Measurements from ENCODE around the gene BTBD9.

BTBD9 gene

DNA sequence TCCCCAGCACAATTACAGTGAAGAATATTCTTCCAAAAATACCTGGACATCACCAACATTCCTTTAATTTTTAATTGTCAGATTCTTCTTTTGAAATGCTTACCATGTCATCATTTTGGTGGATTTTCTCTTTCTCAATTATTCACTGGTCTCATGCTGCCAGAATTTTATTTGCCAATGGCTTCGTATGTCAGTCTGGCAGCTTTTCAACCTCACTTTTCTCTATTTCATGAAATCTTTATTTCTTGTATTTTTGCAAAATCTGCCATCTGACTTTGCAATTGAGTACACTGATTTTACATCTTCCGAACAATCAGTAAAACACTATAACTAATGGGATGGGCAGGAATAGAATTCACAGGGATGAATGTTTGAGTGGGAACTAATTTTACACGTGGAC lies 84.1 kb downstream of the BTBD9 start:
- no peak for DNase-seq (ENCODE audit: low read depth, low spot score)

DNA sequence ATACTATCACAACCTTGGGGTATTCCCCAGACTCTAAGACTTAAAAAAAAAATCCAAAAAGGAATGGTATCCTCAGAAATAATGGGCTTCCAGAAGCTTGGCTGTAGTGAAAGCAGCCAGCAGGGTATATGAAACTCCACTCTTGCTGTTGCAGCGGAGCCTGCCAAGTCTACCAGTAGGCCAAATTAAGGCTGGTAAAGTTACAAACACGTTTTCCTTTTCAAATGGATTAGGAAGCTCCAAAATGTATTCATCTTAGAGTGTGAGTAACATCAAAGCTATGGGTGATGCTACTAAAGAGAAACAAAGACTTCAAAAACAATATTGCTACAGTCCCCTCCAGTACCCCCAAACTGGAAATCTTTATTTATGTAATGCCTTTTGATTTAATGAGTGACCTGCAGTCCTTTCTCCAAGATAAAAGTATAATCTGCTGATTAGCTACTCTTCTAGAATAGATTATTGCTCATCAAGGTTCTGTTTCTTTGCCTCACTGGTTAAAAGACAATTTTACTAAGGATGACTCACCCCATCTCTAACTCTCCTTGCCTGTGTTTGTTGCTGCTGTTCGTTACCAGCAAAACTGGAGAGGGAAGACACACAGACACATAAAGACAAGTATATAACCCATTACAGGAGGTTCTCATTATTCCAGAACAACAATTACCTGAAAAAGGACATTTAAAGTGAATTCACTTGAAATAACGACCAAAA lies 84.9 kb downstream of the BTBD9 start:
- no peak for DNase-seq (ENCODE audit: low read depth, low spot score)

DNA sequence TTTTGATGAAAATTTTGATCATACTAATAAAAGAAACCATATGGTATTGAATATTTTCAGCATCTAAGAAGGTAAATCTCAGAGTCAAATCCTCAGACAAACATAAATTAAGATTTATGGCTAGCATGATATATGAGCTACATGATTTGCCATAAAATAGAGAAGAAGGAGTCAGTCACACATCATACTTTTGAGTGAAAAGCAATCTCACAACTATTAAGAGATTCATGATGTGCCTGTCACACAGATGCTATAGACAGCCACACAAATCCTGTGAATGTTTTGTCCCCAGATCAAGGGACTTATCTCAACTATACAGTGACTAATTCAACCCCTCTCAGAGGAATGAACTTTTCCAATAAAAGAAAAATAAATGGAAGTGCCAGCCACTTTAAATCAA lies 85.7 kb downstream of the BTBD9 start:
- DNase-seq (ENCODE audit: low read depth, low spot score): no peak

DNA sequence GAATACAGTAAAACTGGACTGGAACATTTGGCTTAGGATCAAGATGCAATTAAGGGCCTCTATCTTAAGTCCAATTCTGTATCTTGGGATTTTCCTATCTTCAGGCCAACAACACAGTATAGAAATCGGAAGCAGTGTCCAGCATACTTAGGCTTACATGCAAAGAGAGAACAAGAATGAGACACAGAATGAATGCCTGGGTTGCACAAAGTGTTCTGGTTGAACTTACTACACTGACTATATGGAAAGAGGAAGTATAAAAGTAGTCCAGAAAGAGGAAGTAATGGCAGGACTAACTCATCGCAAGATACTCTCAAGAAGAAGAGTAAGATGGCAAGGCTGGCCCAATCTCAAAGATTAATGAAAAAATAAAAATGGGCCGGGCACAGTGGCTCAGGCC lies 87.6 kb downstream of the BTBD9 start:
- no peak for DNase-seq (ENCODE audit: low read depth, low spot score)

DNA sequence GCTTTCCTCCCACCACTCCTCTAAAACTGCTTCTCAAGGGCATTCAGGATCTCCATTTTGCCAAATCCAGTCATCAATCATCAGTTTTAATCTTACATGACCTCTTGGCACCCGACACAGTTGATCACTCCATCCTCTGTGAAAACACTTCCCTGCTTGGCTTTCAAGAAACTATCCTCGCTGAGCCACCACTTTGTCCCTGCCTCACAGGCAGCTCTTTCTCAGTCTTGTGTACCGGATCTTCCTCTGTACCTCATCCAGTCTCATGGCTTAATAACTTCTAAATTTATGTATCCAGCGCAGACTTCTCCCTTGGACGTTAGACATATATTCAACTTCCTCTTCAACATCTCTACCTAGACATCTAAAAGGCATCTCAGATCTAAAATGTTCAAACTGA lies 89.9 kb downstream of the BTBD9 start:
- DNase-seq (ENCODE audit: low read depth, low spot score): no peak

DNA sequence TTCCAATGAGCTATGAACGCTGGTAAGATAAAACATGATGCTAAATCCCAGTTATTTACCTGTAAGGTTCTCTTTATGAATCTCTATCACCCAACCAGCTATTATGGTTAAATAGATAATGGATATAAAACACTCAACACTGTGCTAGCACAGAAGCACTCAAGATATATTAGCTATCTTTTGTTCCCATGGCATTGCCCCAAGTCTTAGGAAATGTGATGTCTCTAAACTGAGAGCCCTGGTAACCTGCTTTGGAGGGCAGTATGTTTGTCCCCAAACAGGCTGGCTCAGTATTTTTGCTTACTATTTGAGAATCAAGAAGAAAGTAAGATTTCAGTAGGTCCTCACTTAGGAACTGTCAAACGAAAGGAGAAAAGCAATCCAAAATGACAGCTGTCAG lies 90.5 kb downstream of the BTBD9 start:
- no peak for DNase-seq (ENCODE audit: low read depth, low spot score)

DNA sequence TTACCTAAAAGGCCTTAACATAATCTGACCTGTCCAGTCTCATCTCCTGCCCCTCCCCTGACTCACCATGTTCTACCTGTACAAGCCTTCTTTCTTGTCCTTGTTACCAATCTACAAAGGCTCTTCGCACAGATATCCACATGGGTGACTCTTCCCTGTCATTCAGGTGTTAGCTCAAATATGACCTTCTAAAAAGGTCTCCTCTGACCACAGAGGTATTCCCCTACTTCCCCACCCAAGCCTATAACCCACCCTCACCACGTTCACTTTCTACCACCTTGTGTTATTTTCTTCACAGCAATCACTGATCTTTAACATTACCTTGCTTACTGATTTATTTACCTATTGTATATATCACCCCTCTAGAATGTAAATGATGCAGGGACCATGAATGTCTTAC lies 96.7 kb downstream of the BTBD9 start:
- DNase-seq (ENCODE audit: low read depth, low spot score): no peak

DNA sequence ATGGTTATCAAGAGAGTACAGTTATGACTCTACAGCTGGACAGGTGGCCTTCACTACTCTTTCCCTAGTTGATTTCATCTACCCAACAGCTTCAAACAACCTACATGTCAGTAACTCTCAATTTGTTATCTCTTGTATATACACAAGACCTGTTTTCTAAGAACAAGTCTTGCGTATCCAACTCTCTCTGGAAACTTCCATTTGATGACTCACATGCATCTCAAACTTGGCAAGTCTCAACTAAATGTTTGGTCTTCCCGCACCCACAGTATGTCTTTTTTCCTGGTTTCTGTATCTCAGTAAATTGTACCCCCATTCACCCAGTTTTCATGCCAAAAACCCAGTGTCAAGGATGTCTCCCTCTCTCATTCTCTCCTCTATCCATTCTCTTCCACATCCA lies 97.7 kb downstream of the BTBD9 start:
- DNase-seq (ENCODE audit: low read depth, low spot score): no peak

DNA sequence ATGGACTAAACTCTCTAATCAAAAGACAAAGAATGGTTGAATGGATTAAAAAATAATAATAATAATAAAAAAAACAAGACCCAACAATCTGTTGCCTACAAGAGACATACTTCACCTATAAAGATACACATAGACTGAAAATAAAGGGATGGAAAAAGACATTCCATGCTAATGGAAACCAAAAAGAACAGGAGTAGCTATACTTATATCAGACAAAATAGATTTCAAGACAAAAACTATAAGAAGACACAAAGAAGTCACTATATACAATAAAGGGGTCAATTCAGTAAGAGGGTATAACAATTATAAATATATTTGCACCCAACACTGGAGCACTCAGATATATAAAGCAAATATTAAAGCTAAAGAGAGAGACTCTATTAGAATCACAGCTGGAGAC lies 106.7 kb downstream of the BTBD9 start:
- DNase-seq (ENCODE audit: low read depth, low spot score): no peak

DNA sequence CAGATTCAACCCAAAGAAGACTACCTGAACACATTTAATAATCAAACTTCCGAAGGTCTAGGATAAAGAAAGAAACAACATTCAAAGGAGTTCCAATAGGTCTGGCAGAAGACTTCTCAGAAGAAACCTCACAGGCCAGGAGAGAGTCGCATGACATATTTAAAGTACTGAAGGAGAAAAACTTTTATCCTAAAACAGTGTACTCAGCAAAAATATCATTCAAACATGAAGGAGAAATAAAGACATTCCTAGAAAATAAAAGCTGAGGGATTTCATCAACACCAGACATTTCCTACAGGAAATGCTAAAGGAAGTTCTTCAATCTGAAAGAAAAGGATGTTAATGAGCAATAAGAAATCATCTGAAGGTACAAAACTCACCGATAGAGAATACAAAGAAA lies 108.6 kb downstream of the BTBD9 start:
- DNase-seq (ENCODE audit: low read depth, low spot score): no peak

DNA sequence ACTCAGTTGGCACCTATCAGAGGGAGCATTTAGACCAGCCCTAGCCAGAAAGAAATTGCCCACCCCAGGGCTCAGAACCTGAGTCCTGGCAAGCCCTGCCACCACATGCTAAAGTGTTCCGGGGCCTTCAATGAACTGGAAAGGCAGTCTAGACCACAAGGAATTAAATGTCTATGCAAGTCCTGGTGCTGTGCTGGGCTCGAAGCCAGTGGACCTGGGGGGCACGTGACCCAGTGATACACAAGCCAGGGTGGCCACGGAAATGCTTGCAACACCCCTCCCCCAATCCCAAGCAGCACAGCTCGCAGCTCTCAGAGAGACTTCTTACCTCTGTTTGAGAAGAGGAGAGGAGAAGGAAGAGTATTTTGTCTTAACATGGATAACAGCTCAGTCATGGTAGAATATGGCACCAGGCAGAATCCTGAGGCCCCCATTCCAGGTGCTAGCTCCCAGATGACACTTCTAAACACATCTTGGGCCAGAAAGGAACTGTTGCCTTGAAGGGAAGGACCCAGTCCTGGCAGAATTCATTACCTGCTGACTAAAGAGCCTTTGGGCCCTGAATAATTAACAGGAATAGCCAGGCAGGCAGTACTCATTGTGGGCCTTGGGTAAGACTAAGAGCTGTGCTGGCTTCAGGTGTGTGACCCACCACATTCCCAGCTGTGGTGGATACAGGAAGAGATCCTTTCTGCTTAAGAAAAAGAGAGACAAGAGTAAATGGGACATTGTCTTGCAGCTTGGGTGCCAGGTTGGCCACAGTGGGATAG lies 111.3 kb downstream of the BTBD9 start:
- no peak for DNase-seq (ENCODE audit: low read depth, low spot score)

DNA sequence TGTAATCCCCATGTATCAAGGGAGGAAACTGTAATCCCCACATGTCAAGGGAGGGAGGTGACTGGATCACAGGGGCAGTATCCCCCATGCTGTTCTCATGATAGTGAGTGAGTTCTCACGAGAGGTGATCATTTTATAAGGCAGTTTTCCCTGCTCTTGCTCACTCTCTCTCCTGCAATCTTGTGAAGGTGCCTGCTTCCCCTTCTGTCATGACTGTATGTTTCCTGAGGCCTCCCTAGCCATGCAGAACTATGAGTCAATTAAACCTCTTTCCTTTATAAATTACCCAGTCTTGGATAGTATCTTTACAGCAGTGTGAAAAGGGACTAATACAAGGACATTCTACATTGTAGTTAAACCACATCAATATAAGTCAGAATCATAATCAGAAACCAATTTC lies 112.4 kb downstream of the BTBD9 start:
- DNase-seq (ENCODE audit: low read depth, low spot score): no peak

DNA sequence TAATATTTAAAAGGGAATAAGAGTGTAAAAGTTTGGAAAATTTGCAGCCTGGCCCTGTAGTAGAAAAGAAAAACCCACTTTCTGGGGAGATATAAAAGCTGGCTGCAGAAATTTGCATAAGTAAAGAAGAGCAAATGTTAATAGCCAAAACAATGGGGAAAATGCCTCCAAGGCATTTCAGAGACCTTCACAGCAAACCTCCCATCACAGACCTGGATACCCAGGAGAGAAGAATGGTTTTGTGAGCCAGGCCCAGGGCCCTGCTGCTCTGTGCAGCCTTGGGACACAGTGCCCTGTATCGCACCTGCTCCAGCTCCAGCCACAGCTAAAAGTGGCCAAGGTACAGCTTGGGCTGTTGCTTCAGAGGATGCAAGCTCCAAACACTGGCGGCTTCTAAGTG lies 113.8 kb downstream of the BTBD9 start:
- no peak for DNase-seq (ENCODE audit: low read depth, low spot score)

DNA sequence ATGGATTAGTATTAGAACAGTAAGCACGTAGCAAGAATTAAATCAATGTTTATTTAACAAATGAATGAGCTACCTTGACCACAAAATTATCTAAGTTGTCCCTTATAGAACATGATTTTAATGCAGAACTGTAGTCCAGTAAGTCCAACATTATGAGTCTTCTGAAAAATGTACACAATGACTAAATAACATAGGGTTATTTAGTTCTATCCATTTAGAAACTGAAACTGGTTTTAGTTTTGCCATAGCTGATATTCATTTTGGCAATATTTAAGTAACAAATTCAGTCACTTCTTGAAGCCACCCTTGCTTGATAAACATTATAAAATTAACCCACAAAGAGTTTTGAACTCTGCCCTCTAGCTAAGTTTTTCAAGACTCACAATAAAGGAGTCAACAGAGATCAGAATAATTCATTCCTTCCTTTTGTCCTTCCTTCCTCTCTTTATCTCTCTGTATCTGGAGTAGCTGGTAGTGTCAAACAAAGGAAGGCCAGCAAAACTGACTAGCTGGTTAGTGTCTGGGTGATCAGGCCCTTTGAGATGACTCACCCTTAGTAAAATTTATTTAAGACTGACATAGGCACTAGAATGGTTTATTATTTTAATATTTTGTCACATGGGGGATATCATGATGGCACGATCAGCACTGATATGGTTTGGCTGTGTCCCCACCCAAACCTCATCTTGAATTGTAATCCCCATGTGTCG lies 115.1 kb downstream of the BTBD9 start:
- no peak for DNase-seq (ENCODE audit: low read depth, low spot score)

DNA sequence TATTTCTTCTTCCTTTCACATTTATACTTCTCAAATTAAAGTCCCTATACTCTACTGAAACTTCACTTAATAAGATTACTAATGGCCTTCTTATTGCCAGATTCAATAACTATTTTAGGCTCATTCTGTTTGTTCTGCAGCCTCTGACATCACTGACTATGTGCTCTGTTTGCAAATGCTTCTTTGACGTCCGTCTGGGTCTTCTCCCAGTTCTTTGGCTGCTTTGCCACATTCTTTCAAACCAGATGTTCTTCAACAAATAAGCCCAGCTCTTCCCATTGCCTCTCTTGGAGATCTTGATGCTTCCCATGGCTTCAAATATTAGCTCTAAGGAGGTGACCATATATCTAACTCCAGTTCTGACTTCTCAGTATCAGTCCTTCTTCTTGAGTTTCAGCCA lies 117.4 kb downstream of the BTBD9 start:
- DNase-seq (ENCODE audit: low read depth, low spot score): no peak

DNA sequence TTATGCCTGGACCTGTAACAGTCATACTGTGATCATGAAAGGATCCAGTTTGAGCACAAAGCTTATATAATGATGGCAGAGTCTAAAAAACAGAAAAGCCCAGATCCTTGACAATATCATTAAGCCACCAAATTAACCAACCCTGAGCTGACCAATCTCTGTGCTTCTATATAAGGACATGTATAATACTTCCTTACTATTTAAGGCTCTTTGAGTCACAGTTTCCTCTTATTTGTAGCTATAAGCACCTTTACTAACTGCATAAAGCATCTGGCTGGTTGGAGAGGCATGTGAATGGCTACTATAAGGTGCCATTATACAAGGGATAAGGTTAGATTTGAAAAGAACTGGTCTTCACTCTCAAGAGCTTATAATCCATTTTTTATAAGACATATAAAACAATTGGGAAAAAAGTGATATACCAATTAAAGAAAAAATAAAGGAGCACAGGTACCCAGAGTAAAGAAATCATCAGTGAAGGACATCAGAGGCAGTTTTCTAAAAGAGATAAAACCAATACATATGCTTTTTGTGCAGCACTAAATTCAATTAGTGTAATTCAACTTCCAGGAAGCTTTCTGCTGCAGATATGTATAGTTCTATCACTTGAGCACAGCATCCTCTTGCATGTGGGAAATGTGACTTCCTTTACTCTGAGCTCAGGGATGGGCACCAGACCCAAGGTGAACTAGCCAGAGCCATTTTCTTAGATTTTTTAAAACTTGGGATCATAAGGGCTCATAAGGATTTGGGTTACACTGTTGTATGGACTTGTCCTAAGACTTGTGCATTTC lies 121.0 kb downstream of the BTBD9 start:
- DNase-seq (ENCODE audit: low read depth, low spot score): no peak

DNA sequence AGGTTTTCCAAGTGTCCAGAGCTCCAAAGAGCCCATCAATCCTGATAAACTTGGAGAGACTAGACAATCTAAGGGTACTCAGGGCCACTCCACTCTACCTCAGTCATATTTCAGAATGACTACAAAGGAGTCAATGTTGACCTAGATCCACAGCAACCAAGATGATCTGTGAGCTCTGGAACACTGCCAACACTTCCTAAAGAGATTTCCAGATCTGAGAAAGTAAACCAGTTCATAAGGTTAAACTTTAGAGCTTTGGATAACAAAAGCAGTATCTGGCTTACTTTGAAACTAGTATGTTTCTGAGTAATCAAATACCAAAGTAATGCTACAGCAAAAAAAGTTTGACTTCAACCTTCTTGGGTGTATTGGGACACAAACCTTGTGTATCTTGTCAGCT lies 122.7 kb downstream of the BTBD9 start:
- peak; percentile 9 for DNase-seq (ENCODE audit: low read depth, low spot score)

DNA sequence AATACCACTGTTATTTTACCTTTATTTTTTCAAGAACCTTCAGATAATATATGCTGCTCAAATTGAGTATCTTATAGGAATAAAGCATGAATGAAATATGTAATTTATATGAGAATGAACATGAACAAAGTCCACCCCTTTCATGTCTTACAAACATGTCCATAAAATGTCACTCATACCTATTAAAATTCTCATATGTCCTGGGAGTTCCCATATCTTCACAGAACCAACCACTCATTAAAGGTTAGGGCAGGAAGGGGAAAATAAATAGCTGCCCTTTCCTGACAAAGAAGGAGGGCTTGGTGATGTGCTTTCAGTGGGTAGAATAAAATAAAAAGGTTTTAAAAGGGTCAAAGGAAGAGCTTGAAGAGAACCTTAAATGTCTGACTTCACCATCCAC lies 125.3 kb downstream of the BTBD9 start:
- no peak for DNase-seq (ENCODE audit: low read depth, low spot score)

DNA sequence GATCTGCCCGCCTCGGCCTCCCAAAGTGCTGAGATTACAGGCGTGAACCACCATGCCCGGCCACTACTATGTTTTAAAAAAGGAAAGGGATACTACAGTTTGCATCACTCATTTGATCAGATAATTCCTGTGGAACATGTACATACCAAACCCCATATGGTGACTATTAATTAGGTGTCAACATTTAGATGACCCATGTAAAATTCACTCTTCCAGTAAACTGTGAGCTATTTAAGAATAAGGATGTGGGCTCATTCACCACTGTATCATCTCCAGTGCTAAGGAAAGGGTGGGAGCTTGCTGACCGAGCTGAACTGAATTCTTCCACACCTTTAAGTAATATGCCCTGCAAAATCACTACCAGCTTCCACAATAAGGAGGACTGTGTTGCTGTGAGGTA lies 127.5 kb downstream of the BTBD9 start:
- no peak for DNase-seq (ENCODE audit: low read depth, low spot score)

DNA sequence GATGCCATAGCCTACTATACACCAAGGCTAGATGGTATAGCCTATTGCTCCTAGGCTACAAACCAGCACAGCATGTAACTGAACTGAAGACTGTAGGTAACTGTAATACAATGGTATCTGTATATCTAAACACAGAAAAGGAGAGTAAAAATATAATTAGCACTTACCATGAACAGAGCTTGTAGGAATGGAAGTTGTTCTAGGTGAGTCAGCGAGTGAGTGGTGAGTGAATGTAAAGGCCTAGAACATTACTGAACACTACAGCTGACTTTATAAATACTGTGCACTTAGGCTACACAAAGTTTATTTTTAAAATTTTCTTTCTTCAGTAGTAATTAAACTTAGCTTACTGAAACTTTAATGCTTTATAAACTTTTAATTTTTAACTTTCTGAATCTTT lies 129.5 kb downstream of the BTBD9 start:
- DNase-seq (ENCODE audit: low read depth, low spot score): no peak

DNA sequence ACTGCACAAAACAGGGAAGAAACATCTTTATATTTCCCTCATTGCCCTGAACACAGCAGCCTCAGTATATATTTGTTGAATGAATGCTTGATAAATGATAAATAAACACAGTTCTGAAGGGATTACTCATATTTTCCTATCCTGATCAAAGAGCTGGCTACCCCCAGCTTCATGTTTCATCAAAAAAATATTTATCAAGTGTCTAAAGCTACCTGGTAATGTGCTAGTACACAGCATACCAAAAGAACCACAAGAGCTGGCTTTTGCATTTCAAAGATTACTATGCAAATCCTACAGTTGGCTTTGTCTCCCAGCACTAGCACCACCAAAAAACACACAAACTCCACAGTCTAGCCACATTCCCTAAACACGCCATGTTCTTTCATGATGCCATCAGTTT lies 130.0 kb downstream of the BTBD9 start:
- DNase-seq (ENCODE audit: low read depth, low spot score): no peak

DNA sequence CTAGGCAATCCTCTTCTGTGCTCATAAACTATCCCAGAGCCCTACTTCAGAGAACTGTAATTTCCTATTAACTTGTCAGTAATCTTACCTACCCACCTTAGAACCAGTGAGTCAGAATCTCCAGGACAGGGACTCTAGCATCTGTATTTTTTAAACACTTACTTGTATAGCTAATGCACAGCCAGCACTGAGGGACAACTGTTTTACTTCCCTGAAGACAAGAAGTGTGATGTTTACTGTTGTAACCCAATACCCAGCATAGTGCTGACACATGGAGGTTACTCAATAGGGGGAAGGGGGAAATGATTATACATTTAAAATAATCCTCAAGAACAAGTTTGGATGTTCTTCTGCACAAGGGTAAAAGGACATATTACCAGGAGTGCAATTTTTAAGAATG lies 130.8 kb downstream of the BTBD9 start:
- DNase-seq (ENCODE audit: low read depth, low spot score): peak; percentile 21
